Esophagus muscularis mucosa (tissue), 4 donors: ENCODE measurements around the gene YIPF2. TPM values are rescaled to one million over a fixed set of nuclear protein-coding genes. Genes with fewer than 3 reads are reported as not detected.

Experiments
- DNase-seq: peaks from one replicate; pipeline ENCODE4 v3.0.0-alpha.2; 2017; ENCODE audit errors: extremely low spot score
- H3K27ac ChIP-seq, 4 donors: fragments of 200-600 bp; sonication (generic); replicated peaks in 1 of 4; 1 replicate in 3 of 4; 2 replicates in 1 of 4; pipeline ENCODE4 v1.5.1; 2016 to 2019; ENCODE audit warnings: mild to moderate bottlenecking in 1 of 4
- H3K27me3 ChIP-seq, 4 donors: fragments of 200-600 bp; sonication (generic); one replicate each; pipeline versions ENCODE4 v1.5.1 to v1.6.0; 2016 to 2019
- H3K36me3 ChIP-seq, 4 donors: fragments of 200-600 bp; sonication (generic); one replicate each; pipeline ENCODE4 v1.5.1; 2016 to 2019
- H3K4me1 ChIP-seq, 4 donors: fragments of 200-600 bp; sonication (generic); one replicate each; pipeline ENCODE4 v1.5.1; 2016 to 2019
- H3K4me3 ChIP-seq, 4 donors: fragments of 200-600 bp; sonication (generic); 1 replicate in 2 of 4; 2 replicates in 2 of 4; pipeline ENCODE4 v1.5.1; 2016 to 2019; ENCODE audit warnings: mild to moderate bottlenecking in 4 of 4, moderate library complexity in 1 of 4
- H3K9me3 ChIP-seq, 4 donors: fragments of 200-600 bp; sonication (generic); 1 replicate in 3 of 4; 2 replicates in 1 of 4; pipeline ENCODE4 v1.5.1; 2016 to 2019
- EP300 ChIP-seq: sonication (generic); formaldehyde crosslinking; IDR thresholded peaks from one replicate; pipeline ENCODE4 v1.6.1; 2017; ENCODE audit warnings: antibody characterized with exemption
- POLR2A ChIP-seq: fragments of 450-650 bp; IDR thresholded peaks from one replicate; pipeline ENCODE4 v1.6.1; 2017; ENCODE audit warnings: antibody characterized with exemption, moderate library complexity, mild to moderate bottlenecking, low read depth
- POLR2AphosphoS5 ChIP-seq, 2 donors: sonication (generic); formaldehyde crosslinking; IDR thresholded peaks; one replicate each; pipeline ENCODE4 v1.6.1; 2017; ENCODE audit warnings: antibody characterized with exemption in 2 of 2
- WGBS: methylation state at CpG from one replicate; pipeline ENCODE4 v1.1.5; 2018; 5-methylcytosine and 5-hydroxymethylcytosine counted together
- intact Hi-C: fragments of 100-400 bp; cut with DNase I; formaldehyde crosslinking; loops from one replicate; pipeline ENCODE4 v1.15.1; 2023
- total RNA-seq, 4 donors: library from RNA; depleted of rRNA; stranded (reverse); fragments of >200 nt; gene quantifications; one replicate each; pipeline versions ENCODE4 v1.1.0 to v1.2.1, GENCODE V29; 2016
- TF ChIP-seq, protein P1 (sequence below), 3 experiments: fragments of 200-600 bp in 2 of 3; fragments of 450-650 bp in 1 of 3; sonication (generic) in 2 of 3; IDR thresholded peaks; one replicate each; pipeline ENCODE4 v1.5.1; 2017 to 2019; ENCODE audit warnings: antibody characterized with exemption in 3 of 3, mild to moderate bottlenecking in 2 of 3, moderate library complexity in 1 of 3

The YIPF2 gene
- total RNA-seq, 4 donors from 2014 or later: 23.3 to 50.1 (median 31.0) TPM

- intact Hi-C loops: loop anchor here (10.0 kb wide), 2 partner anchors 98 to 198 kb away; no protein-coding TSS in a partner anchor
- Histone ChIP-seq H3K36me3 (peaks cover 0 to 19% (median 14%) of the 10 kb centered on the region in 4 donors), H3K9me3 (no peaks in the 10 kb centered on the region), H3K27me3 (no peaks in the 10 kb centered on the region), H3K4me1 (peaks cover 0 to 12% (median 10%) of the 10 kb centered on the region in 4 donors), H3K4me3 (peak overlapping the region in 2 of 4 donors; percentile 13 to 14), H3K27ac (peak overlapping the region in 1 of 4 donors; percentile 26)
- no peak for DNase-seq
- under 1% methylated on average over 11 of the region's 11 CpGs for WGBS
- no peak for TF ChIP-seq POLR2AphosphoS5 (IDR thresholded peaks at IDR 0.05)
- TF ChIP-seq EP300: no peak
- TF ChIP-seq, protein P1, sequence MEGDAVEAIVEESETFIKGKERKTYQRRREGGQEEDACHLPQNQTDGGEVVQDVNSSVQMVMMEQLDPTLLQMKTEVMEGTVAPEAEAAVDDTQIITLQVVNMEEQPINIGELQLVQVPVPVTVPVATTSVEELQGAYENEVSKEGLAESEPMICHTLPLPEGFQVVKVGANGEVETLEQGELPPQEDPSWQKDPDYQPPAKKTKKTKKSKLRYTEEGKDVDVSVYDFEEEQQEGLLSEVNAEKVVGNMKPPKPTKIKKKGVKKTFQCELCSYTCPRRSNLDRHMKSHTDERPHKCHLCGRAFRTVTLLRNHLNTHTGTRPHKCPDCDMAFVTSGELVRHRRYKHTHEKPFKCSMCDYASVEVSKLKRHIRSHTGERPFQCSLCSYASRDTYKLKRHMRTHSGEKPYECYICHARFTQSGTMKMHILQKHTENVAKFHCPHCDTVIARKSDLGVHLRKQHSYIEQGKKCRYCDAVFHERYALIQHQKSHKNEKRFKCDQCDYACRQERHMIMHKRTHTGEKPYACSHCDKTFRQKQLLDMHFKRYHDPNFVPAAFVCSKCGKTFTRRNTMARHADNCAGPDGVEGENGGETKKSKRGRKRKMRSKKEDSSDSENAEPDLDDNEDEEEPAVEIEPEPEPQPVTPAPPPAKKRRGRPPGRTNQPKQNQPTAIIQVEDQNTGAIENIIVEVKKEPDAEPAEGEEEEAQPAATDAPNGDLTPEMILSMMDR (IDR thresholded peaks at IDR 0.05): peak; percentile 54 to 66 (median 66)
- no peak for TF ChIP-seq POLR2A
Measured at GRCh38 chr19:10936661-10937084, 8.2 kb upstream of the YIPF2 start.

GRCh38 chr19:10935371-10936059 lies 7.1 kb upstream of the YIPF2 start:
- TF ChIP-seq, protein P1 (IDR thresholded peaks at IDR 0.05): no peak
- TF ChIP-seq POLR2A: no peak
- no peak for TF ChIP-seq EP300
- H3K9me3 ChIP-seq: no peaks in the 10 kb centered on the region
- H3K27ac ChIP-seq: no peak overlapping the region
- peaks cover 0 to 26% (median 21%) of the 10 kb centered on the region in 4 donors for H3K36me3 ChIP-seq
- H3K4me3 ChIP-seq: no peak overlapping the region
- intact Hi-C loops: loop anchor here (10.0 kb wide), 2 partner anchors 99 to 199 kb away; no protein-coding TSS in a partner anchor
- peaks cover 4 to 23% (median 16%) of the 10 kb centered on the region in 4 donors for H3K4me1 ChIP-seq
- 92% methylated on average over 7 of the region's 9 CpGs for WGBS
- no peak for DNase-seq
- H3K27me3 ChIP-seq: no peaks in the 10 kb centered on the region

DNA sequence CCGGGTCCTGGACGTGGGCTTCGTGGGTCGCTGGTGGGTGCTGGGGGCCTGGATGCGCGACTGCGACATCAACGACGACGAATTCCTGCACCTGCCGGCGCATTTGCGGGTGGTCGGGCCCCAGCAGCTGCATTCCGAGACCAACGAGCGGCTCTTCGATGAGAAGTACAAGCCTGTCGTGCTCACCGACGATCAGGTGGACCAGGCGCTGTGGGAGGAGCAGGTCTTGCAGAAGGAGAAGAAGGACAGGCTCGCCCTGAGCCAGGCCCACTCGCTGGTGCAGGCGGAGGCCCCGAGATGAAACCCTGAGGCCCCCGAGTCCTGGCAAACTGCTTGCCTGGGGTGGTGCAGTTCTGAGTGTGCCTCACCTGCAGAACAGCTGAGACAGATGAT lies 959 bp upstream of the YIPF2 start:
- intact Hi-C loops: loop anchor here (5.0 kb wide), 1 partner anchor 57 kb away; the partner anchor contains the start of gene CARM1
- H3K27ac ChIP-seq: peak overlapping the region; percentile 88 to 92 (median 90)

DNA sequence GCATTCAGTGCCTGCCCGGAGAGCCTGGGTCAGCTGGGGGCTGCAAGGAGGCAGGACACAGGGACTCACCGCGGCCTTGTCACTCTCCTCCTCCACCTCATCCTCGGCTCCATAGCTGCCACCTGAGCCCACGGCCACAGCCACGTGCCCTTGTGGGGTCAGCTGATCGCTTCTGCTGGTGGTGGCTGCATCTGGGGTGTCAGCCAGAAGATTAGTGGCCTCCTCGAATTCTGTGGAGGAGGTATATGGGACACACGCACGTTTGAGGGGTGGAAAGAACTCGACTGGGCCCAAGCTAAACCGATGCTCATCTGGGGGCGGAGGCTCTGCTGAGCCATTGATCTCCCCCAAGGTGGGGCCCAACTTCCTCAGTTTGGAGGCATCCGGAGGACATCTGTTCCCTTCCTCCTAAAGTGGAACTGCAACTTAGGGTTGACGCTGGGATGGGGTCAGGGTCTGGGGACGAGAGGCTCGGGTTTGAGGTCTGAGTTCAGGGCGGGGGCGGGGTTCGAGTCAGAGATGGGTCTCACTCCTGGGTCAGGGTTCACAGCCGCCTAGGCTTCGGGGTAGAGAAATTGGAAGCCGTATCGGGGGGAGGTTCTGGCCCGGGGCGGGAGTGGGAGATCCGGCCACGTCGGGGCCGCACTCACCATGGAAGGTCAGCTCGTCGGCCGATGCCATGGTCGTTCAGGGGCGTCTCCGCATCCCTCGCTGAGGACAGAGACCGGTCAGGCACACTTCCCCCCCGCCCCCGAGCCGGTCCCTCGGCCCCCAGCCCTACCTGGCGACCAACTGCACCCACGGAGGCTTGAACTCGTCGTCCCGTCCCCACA lies 493 bp downstream of the YIPF2 start:
- Histone ChIP-seq H3K36me3 (peaks cover 10 to 54% (median 41%) of the 10 kb centered on the region in 4 donors), H3K27ac (peak overlapping the region; percentile 88 to 92 (median 90)), H3K9me3 (no peaks in the 10 kb centered on the region), H3K4me1 (peaks cover 26 to 42% (median 34%) of the 10 kb centered on the region in 4 donors), H3K4me3 (peak overlapping the region; percentile 93 to 100 (median 98)), H3K27me3 (no peaks in the 10 kb centered on the region)
- TF ChIP-seq POLR2AphosphoS5 (IDR thresholded peaks at IDR 0.05) (no peak), EP300 (no peak), POLR2A (no peak)
- TF ChIP-seq, protein P1 (IDR thresholded peaks at IDR 0.05): no peak
- 36% methylated on average over 7 of the region's 47 CpGs for WGBS
- intact Hi-C loops: loop anchor here (5.0 kb wide), 1 partner anchor 56 kb away; the partner anchor contains the start of gene CARM1
- no peak for DNase-seq

More for the DNA sequence above, 959 bp upstream of the YIPF2 start:
- Histone ChIP-seq H3K4me3 (peak overlapping the region; percentile 93 to 100 (median 98)), H3K27me3 (no peaks in the 10 kb centered on the region), H3K4me1 (peaks cover 26 to 42% (median 34%) of the 10 kb centered on the region in 4 donors), H3K9me3 (no peaks in the 10 kb centered on the region), H3K36me3 (peaks cover 0 to 46% (median 33%) of the 10 kb centered on the region in 4 donors)
- TF ChIP-seq EP300: no peak
- TF ChIP-seq, protein P1 (IDR thresholded peaks at IDR 0.05): no peak
- TF ChIP-seq POLR2A: no peak
- TF ChIP-seq POLR2AphosphoS5 (IDR thresholded peaks at IDR 0.05): no peak
- no peak for DNase-seq
- 0% methylated on average over 13 of the region's 27 CpGs for WGBS
